Fibroblast of skin of right biceps (primary cell): ENCODE measurements around the gene TXNRD2.
"Not testable (repeated sequence)": the region's sequence is repeated elsewhere in the genome, so short reads cannot be mapped to it uniquely, and the experiment has no call there.

Source experiments
- DNase-seq: peaks from one replicate; pipeline ENCODE4 v3.0.0-alpha.2; 2013

TXNRD2 gene

GRCh38 chr22:19885841-19886592, 55.6 kb downstream of the TXNRD2 start:
- no peak for DNase-seq

GRCh38 chr22:19884954-19885751, 56.5 kb downstream of the TXNRD2 start:
- DNase-seq = no peak

GRCh38 chr22:19884161-19884953, 57.3 kb downstream of the TXNRD2 start:
- no peak for DNase-seq

GRCh38 chr22:19883446-19883845, 58.2 kb downstream of the TXNRD2 start:
- DNase-seq = not testable (repeated sequence)

GRCh38 chr22:19882446-19883381, 58.9 kb downstream of the TXNRD2 start:
- no peak for DNase-seq

GRCh38 chr22:19880786-19881569, 60.6 kb downstream of the TXNRD2 start:
- DNase-seq = peak; percentile 99

- DNase-seq = no peak
These were observed 61.4 kb downstream of the TXNRD2 start for GRCh38 chr22:19879992-19880785.

GRCh38 chr22:19879643-19879991, 62.0 kb downstream of the TXNRD2 start:
- no peak for DNase-seq

- no peak for DNase-seq
These were observed 62.4 kb downstream of the TXNRD2 start for GRCh38 chr22:19879246-19879570.

- peak; percentile 28 for DNase-seq
These were observed 63.0 kb downstream of the TXNRD2 start for GRCh38 chr22:19878461-19879245.

- DNase-seq = peak; percentile 70
These were observed 63.8 kb downstream of the TXNRD2 start for GRCh38 chr22:19877626-19878339.

- DNase-seq = no peak
These were observed 64.5 kb downstream of the TXNRD2 start for GRCh38 chr22:19876941-19877625.

GRCh38 chr22:19876314-19876940, 65.2 kb downstream of the TXNRD2 start:
- no peak for DNase-seq

GRCh38 chr22:19875531-19876313, 65.9 kb downstream of the TXNRD2 start:
- DNase-seq = no peak

GRCh38 chr22:19875061-19875530, 66.5 kb downstream of the TXNRD2 start:
- DNase-seq = no peak

GRCh38 chr22:19874307-19875060, 67.1 kb downstream of the TXNRD2 start:
- DNase-seq = no peak
